ENCODE results near the gene SPTBN1. TPM values are rescaled to one million over a fixed set of nuclear protein-coding genes. Genes with fewer than 3 reads are reported as not detected.

The SPTBN1 gene
- total and polyA plus RNA-seq, 2 of the 13 experiments (the other 11 are each of a cell fraction or from before 2014, with no cell fraction given) = 123 to 299 TPM

- TF ChIP-seq, protein P1, sequence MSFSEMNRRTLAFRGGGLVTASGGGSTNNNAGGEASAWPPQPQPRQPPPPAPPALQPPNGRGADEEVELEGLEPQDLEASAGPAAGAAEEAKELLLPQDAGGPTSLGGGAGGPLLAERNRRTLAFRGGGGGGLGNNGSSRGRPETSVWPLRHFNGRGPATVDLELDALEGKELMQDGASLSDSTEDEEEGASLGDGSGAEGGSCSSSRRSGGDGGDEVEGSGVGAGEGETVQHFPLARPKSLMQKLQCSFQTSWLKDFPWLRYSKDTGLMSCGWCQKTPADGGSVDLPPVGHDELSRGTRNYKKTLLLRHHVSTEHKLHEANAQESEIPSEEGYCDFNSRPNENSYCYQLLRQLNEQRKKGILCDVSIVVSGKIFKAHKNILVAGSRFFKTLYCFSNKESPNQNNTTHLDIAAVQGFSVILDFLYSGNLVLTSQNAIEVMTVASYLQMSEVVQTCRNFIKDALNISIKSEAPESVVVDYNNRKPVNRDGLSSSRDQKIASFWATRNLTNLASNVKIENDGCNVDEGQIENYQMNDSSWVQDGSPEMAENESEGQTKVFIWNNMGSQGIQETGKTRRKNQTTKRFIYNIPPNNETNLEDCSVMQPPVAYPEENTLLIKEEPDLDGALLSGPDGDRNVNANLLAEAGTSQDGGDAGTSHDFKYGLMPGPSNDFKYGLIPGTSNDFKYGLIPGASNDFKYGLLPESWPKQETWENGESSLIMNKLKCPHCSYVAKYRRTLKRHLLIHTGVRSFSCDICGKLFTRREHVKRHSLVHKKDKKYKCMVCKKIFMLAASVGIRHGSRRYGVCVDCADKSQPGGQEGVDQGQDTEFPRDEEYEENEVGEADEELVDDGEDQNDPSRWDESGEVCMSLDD (CRISPR knock-in tag; IDR thresholded peaks at IDR 0.05; ENCODE audit: borderline replicate concordance) = no peak
- 0 out of 2 replicates have a peak, but pooled peaks have one; percentile 28 for TF ChIP-seq SP5 (CRISPR knock-in tag; IDR thresholded peaks at IDR 0.05; ENCODE audit: borderline replicate concordance, low read depth)
- TF ChIP-seq ZNF232 (CRISPR knock-in tag; IDR thresholded peaks at IDR 0.05; ENCODE audit: borderline replicate concordance) = peak; percentile 83; the same call in 1 of the 2 replicates
- TF ChIP-seq, protein P2, sequence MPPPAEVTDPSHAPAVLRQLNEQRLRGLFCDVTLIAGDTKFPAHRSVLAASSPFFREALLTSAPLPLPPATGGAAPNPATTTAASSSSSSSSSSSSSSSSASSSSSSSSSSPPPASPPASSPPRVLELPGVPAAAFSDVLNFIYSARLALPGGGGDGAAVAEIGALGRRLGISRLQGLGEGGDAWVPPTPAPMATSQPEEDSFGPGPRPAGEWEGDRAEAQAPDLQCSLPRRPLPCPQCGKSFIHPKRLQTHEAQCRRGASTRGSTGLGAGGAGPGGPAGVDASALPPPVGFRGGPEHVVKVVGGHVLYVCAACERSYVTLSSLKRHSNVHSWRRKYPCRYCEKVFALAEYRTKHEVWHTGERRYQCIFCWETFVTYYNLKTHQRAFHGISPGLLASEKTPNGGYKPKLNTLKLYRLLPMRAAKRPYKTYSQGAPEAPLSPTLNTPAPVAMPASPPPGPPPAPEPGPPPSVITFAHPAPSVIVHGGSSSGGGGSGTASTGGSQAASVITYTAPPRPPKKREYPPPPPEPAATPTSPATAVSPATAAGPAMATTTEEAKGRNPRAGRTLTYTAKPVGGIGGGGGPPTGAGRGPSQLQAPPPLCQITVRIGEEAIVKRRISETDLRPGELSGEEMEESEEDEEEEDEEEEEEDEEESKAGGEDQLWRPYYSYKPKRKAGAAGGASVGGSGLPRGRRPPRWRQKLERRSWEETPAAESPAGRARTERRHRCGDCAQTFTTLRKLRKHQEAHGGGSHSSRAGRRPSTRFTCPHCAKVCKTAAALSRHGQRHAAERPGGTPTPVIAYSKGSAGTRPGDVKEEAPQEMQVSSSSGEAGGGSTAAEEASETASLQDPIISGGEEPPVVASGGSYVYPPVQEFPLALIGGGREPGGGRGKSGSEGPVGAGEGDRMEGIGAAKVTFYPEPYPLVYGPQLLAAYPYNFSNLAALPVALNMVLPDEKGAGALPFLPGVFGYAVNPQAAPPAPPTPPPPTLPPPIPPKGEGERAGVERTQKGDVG (CRISPR knock-in tag; IDR thresholded peaks at IDR 0.05; ENCODE audit: borderline replicate concordance) = peak; percentile 48; the same call in 1 of the 2 replicates
- TF ChIP-seq ZFX (CRISPR knock-in tag; IDR thresholded peaks at IDR 0.05; ENCODE audit: low read depth) = peak; percentile 69
- TF ChIP-seq RBFOX2 (IDR thresholded peaks at IDR 0.05; ENCODE audit: low read depth, low read length) = peak; percentile 62; the same call in 1 of the 2 replicates
- TF ChIP-seq MED13 (CRISPR knock-in tag; IDR thresholded peaks at IDR 0.05) = peak; percentile 59; the same call in 1 of the 2 replicates
- peak; percentile 40; the same call in 1 of the 2 replicates for TF ChIP-seq ERF (CRISPR knock-in tag; IDR thresholded peaks at IDR 0.05)
- TF ChIP-seq IKZF5 (CRISPR knock-in tag; IDR thresholded peaks at IDR 0.05) = peak; percentile 60; the same call in 1 of the 2 replicates
- TF ChIP-seq, protein P3, sequence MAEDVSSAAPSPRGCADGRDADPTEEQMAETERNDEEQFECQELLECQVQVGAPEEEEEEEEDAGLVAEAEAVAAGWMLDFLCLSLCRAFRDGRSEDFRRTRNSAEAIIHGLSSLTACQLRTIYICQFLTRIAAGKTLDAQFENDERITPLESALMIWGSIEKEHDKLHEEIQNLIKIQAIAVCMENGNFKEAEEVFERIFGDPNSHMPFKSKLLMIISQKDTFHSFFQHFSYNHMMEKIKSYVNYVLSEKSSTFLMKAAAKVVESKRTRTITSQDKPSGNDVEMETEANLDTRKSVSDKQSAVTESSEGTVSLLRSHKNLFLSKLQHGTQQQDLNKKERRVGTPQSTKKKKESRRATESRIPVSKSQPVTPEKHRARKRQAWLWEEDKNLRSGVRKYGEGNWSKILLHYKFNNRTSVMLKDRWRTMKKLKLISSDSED (CRISPR knock-in tag; IDR thresholded peaks at IDR 0.05) = 0 out of 2 replicates have a peak, but pooled peaks have one; percentile 48
- peak; percentile 63 for TF ChIP-seq ZNF501 (CRISPR knock-in tag; IDR thresholded peaks at IDR 0.05)
- TF ChIP-seq ZNF749 (CRISPR knock-in tag; IDR thresholded peaks at IDR 0.05; ENCODE audit: borderline replicate concordance) = 0 out of 2 replicates have a peak, but pooled peaks have one; percentile 50
- peak; percentile 54; the same call in 1 of the 2 replicates for TF ChIP-seq NKX3-1 (CRISPR knock-in tag; IDR thresholded peaks at IDR 0.05)
- TF ChIP-seq POLR2A (IDR thresholded peaks at IDR 0.05; ENCODE audit: insufficient read depth in 1 of 2, low read depth in 2 of 2, low read length in 2 of 2) = peak in 1 of 2 experiments; percentile 48; a peak in 2 of 4 replicates
- TF ChIP-seq, protein P4, sequence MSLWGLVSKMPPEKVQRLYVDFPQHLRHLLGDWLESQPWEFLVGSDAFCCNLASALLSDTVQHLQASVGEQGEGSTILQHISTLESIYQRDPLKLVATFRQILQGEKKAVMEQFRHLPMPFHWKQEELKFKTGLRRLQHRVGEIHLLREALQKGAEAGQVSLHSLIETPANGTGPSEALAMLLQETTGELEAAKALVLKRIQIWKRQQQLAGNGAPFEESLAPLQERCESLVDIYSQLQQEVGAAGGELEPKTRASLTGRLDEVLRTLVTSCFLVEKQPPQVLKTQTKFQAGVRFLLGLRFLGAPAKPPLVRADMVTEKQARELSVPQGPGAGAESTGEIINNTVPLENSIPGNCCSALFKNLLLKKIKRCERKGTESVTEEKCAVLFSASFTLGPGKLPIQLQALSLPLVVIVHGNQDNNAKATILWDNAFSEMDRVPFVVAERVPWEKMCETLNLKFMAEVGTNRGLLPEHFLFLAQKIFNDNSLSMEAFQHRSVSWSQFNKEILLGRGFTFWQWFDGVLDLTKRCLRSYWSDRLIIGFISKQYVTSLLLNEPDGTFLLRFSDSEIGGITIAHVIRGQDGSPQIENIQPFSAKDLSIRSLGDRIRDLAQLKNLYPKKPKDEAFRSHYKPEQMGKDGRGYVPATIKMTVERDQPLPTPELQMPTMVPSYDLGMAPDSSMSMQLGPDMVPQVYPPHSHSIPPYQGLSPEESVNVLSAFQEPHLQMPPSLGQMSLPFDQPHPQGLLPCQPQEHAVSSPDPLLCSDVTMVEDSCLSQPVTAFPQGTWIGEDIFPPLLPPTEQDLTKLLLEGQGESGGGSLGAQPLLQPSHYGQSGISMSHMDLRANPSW (CRISPR knock-in tag; IDR thresholded peaks at IDR 0.05; ENCODE audit: borderline replicate concordance) = 0 out of 2 replicates have a peak, but pooled peaks have one; percentile 17
- peak; percentile 48 for TF ChIP-seq TAF1 (CRISPR knock-in tag; IDR thresholded peaks at IDR 0.05)
- TF ChIP-seq NR2F6 (IDR thresholded peaks at IDR 0.05) = no peak
- TF ChIP-seq NR2F6 (CRISPR knock-in tag; IDR thresholded peaks at IDR 0.05) = no peak
- no peak for TF ChIP-seq REPIN1 (CRISPR knock-in tag; IDR thresholded peaks at IDR 0.05; ENCODE audit: borderline replicate concordance, low read depth)
- TF ChIP-seq NBN (conservative IDR thresholded peaks at IDR 0.05) = no peak
Observed at GRCh38 chr2:54455131-54455562, 980 bp upstream of the SPTBN1 start (continued).
